A673 (cell line): ENCODE data around the gene SORCS3.

Source experiments
- CTCF ChIP-seq: fragments of 300-800, 200-600 bp; sonication (generic); conservative IDR thresholded peaks from 2 replicates; pipeline ENCODE4 v1.5.1; 2017; ENCODE audit warnings: low read depth, mild to moderate bottlenecking, antibody characterized with exemption, low read length, moderate library complexity, mixed read lengths
- EZH2 ChIP-seq: fragments of 200-600 bp; sonication (generic); IDR thresholded peaks from 2 replicates; pipeline ENCODE4 v1.6.1; 2017; ENCODE audit warnings: borderline replicate concordance, low read depth, mild to moderate bottlenecking, mixed read lengths, antibody characterized with exemption, low read length; ENCODE audit not compliant: poor library complexity, severe bottlenecking

DNA sequence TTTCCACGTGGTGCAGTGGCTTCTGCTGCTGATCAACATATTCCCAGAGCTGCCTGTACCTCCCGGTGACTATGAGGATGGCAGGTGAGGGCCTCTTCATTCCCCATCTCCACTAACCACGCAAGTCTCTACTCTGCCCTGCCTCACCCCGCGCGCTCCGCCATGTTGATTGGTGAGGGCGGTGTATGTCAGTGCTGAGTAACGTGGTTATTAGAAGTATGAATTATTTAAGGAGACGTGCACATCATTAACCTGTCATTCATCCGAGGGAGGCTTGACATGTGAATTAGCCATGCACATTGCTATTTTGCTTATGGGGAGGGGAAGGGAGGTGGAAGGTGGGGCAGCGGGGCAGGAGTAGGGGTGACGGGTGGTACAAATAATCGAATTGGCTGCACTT, 138.6 kb downstream of the SORCS3 start:
- TF ChIP-seq CTCF = no peak
- TF ChIP-seq EZH2 = no peak
